Sigmoid colon (tissue), 4 donors: ENCODE data around the gene FNIP1.

Experiments
- EP300 ChIP-seq, 4 donors: sonication (generic); formaldehyde crosslinking; IDR thresholded peaks; one replicate each; pipeline ENCODE4 v1.6.1; 2017; ENCODE audit warnings: antibody characterized with exemption in 4 of 4
- POLR2A ChIP-seq, 2 donors: fragments of 450-650 bp; IDR thresholded peaks; one replicate each; pipeline ENCODE4 v1.6.1; 2016; ENCODE audit warnings: antibody characterized with exemption in 2 of 2, mild to moderate bottlenecking in 2 of 2, moderate library complexity in 2 of 2
- POLR2AphosphoS5 ChIP-seq, 4 donors: sonication (generic); formaldehyde crosslinking; IDR thresholded peaks; one replicate each; pipeline ENCODE4 v1.6.1; 2017; ENCODE audit warnings: antibody characterized with exemption in 4 of 4
- TF ChIP-seq, protein P1 (sequence below), 4 experiments: fragments of 450-650 bp in 3 of 4; fragments of 200-600 bp in 1 of 4; IDR thresholded peaks; one replicate each; pipeline ENCODE4 v1.5.1; 2016 to 2019; ENCODE audit warnings: antibody characterized with exemption in 4 of 4, mild to moderate bottlenecking in 3 of 4, moderate library complexity in 2 of 4

DNA sequence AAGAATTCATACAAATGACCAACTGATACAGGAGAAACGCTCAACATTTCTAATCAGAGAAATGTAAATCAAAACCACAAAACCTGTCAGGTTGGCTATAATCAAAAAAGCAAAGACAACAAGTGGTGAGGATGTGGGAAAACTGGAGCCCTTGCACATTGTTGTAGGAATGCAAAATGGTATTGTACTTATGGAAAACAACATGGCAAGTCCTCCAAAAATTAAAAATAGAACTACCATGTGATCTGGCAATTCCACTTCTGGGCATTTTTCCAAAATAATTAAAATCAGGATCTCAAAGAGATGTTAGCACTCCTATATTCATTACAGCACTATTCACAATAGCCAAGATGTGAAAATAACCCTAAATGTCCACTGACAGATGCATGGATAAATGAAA lies 76.1 kb downstream of the FNIP1 start:
- TF ChIP-seq POLR2A (IDR thresholded peaks at IDR 0.05) (no peak), POLR2AphosphoS5 (IDR thresholded peaks at IDR 0.05) (no peak), EP300 (IDR thresholded peaks at IDR 0.05) (no peak)
- TF ChIP-seq, protein P1, sequence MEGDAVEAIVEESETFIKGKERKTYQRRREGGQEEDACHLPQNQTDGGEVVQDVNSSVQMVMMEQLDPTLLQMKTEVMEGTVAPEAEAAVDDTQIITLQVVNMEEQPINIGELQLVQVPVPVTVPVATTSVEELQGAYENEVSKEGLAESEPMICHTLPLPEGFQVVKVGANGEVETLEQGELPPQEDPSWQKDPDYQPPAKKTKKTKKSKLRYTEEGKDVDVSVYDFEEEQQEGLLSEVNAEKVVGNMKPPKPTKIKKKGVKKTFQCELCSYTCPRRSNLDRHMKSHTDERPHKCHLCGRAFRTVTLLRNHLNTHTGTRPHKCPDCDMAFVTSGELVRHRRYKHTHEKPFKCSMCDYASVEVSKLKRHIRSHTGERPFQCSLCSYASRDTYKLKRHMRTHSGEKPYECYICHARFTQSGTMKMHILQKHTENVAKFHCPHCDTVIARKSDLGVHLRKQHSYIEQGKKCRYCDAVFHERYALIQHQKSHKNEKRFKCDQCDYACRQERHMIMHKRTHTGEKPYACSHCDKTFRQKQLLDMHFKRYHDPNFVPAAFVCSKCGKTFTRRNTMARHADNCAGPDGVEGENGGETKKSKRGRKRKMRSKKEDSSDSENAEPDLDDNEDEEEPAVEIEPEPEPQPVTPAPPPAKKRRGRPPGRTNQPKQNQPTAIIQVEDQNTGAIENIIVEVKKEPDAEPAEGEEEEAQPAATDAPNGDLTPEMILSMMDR (IDR thresholded peaks at IDR 0.05) = no peak
